ENCODE data around the gene IFT20.
A peak's percentile ranks its signal among the peaks of the same experiment; 100 is the strongest.

IFT20 gene, protein sequence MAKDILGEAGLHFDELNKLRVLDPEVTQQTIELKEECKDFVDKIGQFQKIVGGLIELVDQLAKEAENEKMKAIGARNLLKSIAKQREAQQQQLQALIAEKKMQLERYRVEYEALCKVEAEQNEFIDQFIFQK

DNA sequence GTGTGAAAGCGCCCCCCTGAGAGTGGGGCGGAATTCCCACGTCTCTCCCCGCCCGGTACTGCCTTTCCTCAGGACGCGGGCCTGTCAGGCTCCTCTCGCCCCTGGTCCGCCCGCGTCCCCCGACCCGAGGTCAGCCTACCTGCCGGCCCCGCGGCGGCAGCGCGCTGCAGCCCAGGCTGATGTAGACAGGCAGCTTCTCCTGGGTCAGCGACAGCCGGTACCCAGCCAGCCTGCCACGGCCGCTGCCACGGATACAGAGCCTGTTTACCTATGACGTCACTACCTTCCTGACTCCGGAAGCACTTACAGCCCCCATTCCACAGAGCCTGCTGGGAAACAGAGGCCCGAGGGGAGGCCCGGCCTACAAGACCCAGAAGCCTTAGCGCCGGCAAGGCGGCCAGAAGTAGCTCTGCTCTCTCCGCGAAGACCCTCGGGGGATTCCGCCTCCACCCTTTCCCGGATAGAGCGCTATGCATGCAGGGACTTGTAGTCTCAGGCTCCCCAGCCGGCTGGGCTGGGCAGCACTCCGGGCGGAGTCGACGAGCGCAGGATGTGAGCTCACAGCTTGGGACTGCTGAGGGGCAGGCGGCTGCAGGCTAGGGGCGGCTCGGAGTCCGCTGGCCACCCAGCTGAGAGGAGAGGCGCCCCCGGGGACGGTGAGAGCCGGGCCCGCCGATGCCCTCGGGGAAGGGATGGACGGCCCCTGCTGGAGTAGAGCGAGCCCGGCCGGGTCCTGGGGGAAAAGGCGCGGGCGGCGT lies at the start of gene IFT20, which contains the start of gene TNFAIP1:
Gene IFT20 (minus strand): TSS at position 272 of the 758 bp plus-strand sequence. CDS start 3,487 bp downstream, outside the sequence.
Gene TNFAIP1 (plus strand): TSS at position 561 of the 758 bp plus-strand sequence. CDS start 3,761 bp downstream, outside the sequence.
- DNase-seq (ENCODE audit: low read depth in 2 of 2), result peak; percentile 96

DNA sequence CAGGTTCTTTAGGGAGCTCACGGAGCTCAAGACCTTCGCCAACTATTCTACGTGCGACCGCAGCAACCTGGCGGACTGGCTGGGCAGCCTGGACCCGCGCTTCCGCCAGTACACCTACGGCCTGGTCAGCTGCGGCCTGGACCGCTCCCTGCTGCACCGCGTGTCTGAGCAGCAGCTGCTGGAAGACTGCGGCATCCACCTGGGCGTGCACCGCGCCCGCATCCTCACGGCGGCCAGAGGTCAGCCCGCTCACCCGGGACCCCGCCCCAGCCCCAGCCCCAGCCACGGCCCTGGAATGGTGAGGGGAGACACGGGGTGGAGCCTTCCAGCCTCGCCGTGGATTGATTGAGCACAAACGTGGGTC lies 49.7 kb upstream of the IFT20 start:
- DNase-seq (ENCODE audit: low read depth in 2 of 2), result no peak

DNA sequence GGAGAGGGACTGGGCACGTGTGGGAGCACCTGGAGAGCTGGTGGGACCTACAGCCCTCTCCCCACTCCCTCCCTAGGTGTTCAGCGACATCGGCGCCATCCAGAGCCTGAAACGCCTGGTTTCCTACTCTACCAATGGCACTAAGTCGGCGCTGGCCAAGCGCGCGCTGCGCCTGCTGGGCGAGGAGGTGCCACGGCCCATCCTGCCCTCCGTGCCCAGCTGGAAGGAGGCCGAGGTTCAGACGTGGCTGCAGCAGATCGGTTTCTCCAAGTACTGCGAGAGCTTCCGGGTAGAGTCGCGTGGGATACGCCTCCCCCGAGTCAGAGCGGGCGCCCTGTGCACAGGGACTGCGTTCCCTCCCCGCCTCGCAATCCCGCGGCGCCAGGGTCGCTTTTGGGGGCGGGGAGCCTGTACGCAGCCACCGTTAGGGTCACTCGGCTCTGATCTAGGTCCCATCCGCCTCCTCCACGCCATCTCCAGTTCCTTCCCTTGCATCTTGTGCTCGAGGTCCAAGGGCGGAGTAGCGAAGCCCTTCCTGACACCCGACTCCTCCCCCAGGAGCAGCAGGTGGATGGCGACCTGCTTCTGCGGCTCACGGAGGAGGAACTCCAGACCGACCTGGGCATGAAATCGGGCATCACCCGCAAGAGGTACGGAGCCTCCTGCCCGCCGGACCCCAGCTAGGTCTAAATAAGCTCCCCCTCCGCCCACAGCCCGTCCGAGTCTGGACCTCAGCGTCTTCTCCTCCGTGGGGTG lies 49.2 kb upstream of the IFT20 start:
- DNase-seq (ENCODE audit: low read depth in 2 of 2), result peak; percentile 44 to 51

DNA sequence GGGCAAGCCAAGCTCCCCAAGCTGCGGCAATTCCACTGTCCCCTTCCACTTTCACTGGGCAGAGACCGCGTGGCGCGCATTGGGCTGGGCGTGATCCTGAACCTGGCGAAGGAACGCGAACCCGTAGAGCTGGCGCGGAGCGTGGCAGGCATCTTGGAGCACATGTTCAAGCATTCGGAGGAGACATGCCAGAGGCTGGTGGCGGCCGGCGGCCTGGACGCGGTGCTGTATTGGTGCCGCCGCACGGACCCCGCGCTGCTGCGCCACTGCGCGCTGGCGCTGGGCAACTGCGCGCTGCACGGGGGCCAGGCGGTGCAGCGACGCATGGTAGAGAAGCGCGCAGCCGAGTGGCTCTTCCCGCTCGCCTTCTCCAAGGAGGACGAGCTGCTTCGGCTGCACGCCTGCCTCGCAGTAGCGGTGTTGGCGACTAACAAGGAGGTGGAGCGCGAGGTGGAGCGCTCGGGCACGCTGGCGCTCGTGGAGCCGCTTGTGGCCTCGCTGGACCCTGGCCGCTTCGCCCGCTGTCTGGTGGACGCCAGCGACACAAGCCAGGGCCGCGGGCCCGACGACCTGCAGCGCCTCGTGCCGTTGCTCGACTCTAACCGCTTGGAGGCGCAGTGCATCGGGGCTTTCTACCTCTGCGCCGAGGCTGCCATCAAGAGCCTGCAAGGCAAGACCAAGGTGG lies 46.0 kb upstream of the IFT20 start:
- DNase-seq (ENCODE audit: low read depth in 2 of 2), result no peak

DNA sequence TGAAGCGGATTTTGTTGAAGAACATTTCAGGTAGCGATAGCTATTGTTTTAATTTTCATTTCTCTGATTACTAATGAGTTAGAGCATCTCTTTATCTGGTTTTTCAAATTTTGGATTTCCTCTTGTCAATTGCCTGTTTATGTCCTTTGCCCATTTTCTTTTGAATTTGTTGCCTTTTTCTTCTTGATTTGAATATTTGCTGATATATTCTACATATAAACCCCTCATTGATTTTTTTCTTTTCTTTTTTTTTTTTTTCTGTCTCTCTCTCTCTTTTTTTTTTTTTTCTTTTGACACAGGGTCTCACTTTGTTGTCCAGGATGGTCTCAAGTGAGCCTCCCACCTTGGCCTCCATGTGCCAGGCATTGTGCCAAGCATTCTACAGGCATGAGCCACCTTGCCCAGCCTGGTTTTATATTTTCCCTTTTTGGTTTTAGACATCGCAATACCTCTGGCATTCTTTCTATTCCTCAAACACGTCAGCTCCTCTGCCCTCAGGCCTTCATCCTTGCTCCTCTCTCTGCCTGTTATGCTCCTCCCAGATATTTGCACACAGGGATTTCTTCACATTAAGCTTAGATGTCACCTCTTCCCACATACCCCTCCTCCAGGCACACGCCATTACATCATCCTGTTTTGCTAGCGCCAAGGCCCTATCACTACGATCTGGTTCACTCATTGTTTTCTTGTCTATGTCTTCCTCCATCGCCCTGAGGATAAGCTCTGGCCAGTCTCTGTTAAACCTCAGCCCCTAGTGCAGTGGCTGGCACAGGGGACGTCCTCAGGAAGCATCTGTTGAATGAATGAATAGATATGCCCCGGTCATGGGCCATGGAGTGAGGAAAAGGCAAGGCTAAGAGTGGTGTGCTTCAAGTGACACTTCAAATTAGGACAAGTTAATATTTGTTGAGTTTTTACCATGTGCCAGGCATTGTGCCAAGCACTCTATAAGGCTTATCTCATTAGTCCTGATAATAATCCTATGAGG lies 44.8 kb upstream of the IFT20 start:
- no peak for DNase-seq (ENCODE audit: low read depth in 2 of 2)

DNA sequence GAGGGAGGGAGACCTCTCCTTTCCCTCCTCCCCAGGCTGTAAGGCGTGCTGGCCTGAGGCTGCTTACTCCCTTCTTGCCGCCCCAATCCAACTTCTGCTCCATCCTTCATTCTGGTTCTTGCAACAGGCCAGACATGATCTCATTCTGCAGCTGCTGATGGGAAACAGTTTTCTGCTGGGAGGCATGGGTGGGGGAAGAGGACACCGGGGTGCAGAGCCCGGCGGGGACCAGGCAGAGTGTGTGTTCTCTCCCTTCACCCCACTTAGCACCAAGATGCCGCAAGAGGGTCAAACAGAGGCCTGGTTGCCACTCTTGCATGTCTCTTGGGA lies 37.6 kb upstream of the IFT20 start:
- DNase-seq (ENCODE audit: low read depth in 2 of 2), result no peak

DNA sequence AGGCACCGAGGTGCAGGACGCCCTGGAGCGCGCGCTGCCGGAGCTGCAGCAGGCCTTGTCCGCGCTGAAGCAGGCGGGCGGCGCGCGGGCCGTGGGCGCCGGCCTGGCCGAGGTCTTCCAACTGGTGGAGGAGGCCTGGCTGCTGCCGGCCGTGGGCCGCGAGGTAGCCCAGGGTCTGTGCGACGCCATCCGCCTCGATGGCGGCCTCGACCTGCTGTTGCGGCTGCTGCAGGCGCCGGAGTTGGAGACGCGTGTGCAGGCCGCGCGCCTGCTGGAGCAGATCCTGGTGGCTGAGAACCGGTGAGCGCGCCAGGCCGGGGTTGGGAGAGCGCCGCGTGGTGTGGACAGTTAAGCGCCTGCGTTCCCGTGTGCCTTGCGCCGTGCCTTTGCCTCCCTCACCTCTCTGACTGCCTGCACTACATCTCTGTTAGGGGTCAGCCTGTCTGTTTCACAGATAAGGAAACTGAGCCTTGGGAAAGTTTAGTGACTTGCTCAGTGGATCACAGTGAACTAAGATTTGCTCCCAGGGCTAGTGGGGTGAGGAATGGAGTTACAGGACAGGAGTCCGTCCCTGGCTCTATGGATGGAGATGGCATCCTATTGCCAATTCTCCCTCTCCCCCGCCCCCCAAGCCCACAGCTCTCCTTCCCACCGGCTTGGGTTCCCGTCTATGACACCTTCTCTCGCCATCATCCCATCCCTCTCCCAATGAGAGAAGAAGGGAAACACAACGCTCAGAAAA lies 37.1 kb upstream of the IFT20 start:
- DNase-seq (ENCODE audit: low read depth in 2 of 2), result no peak

DNA sequence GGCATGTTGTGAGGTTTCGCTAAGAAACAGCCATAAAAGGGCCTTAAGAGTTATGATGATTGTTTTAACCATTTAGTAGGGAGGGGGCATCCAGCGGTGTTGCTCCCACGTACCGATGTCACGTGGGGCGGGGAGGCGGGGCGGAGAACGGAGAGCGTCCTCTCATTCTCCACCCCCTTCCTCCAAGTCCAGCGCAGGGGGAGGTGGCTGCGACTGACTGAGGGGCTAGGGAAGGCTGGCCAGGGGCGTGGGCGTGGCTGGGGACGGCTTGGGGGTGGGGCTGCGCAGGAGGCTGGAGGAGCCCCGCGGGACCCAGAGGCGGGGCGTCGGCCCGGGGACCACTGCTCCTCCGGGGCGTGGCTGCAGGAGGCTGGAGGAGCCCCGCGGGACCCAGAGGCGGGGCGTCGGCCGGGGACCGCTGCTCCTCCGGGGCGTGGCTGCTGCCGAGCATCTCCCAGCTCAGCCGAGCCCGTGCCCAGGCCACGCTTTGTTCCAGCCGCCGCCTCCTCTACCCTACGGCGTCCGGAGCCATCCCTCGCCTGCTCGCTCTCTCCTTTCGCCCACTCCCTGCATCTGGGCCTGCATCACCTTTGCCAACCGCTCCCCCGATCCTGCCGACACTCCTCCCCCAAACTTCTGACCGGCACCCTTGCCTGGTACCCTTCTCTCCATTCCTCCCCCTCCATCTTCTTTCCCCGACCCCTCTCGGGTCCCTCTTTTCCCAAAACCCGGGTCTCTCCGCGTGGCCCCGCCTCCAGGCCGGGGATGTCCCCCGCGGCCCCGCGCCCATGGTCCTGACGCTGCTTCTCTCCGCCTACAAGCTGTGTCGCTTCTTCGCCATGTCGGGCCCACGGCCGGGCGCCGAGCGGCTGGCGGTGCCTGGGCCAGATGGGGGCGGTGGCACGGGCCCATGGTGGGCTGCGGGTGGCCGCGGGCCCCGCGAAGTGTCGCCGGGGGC lies 36.3 kb upstream of the IFT20 start, which contains the start of gene SARM1:
Gene SARM1 (plus strand): TSS at position 450 of the 958 bp plus-strand sequence. CDS start 339 bp downstream, at position 789.
- peak; percentile 70 to 87 for DNase-seq (ENCODE audit: low read depth in 2 of 2)

DNA sequence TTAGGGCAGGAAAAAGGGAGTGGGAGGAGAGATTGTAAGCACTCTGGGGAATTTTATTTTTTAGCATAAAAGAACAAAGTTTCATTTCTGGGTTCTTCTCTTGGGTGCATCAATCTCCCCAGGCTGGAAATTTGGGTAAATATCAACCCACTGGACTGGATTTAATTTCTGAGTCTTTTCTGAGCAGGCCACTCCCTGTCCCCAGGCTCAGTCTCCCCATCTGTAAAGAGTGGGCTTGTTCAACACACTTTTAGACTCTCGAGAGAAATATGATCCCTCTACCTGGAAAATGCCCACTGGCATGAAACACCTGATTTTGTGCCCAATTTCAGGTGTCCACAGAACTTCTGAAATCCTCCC lies 35.5 kb upstream of the IFT20 start:
- no peak for DNase-seq (ENCODE audit: low read depth in 2 of 2)

DNA sequence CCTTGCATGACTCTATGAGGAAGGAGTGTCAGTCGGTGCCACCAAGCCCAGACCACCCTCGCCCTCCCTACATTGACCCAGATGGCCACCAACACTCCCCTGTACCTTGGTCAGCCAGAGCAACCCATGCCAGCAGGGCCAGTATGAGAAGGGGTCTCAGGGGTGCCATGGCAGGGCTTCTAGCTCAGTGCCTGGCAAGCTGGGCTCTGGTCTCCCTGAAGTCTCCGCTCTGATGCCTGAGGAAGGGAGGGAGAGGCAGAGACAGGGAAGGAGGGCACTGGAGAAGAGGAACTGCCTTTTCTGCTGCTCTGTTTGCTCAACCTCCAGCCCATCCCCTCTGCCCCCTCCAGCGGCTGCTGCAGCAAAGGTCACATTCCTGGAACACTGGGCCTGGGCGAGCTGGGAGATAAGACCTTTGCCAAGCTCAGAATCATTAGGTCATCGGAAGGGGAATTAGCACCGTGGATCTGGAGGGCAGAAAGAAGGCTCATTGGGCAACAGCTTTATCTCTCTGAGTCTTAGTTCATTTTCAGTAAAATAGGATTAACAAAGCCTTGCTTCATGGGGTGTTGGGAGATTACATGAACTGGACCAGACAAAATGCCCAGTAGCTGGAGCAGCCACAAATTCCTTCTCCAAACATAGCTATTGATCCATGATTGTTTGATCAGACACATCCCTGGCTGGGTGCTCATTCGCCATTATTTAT lies 34.9 kb upstream of the IFT20 start, which contains the start of gene VTN:
Gene VTN (minus strand): TSS at position 273 of the 709 bp plus-strand sequence. CDS start 104 bp downstream, at position 169.
- no peak for DNase-seq (ENCODE audit: low read depth in 2 of 2)

DNA sequence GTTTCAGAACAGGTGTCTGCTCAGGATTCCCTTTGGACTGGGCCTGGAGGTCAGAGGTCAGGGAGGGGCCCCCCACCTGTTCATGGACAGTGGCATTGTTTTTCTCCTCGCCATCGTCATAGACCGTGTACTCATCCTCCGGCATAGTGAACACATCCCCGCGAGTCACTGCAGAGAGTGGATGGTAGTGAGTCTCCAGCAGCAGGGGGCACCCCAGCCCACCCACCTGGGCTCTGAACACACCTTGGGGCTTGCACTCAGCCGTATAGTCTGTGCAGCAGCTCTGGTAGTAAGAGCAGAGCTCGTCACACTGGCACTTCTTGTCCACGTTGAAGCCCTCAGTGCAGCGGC lies 34.4 kb upstream of the IFT20 start:
- DNase-seq (ENCODE audit: low read depth in 2 of 2), result no peak

DNA sequence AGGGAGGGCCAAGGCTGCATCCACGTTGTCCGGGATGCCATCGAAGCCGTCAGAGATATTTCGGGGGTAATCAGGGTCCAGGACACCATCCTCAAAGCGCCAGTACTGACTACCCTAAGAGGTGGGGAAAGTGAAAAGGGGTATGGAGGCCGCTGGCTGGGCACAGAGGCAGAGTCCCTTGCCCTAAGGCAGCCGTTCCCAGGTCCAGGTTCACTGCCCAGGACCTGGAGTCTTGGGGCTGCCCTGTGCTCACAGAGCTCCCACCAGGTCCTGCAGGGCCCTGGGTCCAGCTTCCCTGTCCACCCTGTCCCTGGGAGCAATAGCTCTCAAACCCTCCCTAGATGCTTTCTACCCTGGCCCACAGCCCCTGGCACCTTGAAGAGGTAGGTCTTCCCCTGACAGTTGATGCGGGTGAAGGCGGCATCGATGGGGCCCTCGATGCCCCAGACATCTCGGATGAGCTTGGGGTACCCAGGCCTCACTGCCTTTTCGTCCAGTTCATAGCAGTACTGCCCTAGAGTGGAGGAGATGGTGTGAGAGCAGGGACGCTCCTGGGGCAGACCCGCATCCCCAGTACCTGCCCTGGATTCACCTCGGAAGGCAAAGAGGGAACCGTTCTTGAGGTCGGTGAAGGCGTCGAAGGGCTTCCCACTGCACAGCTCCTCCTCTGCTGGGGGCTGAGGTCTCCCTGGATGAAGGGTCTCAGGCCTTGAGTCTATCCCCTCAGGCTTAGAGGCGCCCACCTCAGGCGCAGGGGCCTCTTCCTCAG lies 33.8 kb upstream of the IFT20 start:
- no peak for DNase-seq (ENCODE audit: low read depth in 2 of 2)

DNA sequence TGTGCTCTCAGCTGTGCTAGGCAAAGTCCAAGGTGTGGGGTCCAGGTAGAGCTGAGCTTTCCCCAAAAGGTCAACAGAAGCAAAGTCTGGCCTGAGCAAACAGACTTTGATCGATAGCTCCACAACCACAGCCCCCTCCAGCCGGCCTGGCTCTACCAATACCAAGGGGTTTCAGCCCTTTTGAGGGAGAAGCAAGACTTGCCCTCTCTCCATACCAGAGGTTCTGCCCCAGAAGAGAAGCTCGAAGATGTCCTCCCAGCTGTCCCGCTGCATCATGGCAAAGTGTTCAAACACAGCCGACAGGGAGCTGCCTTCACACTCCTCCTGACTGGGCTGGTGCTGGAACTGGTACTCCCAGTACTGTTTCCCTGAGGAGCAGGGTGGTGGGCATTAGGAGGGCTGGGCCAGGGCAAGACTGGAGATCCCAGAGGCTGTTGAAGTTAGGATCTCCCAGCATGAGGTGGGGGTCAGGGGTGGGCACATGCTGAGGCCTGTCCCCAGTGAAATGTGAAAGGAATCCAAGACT lies 33.1 kb upstream of the IFT20 start:
- DNase-seq (ENCODE audit: low read depth in 2 of 2), result no peak

DNA sequence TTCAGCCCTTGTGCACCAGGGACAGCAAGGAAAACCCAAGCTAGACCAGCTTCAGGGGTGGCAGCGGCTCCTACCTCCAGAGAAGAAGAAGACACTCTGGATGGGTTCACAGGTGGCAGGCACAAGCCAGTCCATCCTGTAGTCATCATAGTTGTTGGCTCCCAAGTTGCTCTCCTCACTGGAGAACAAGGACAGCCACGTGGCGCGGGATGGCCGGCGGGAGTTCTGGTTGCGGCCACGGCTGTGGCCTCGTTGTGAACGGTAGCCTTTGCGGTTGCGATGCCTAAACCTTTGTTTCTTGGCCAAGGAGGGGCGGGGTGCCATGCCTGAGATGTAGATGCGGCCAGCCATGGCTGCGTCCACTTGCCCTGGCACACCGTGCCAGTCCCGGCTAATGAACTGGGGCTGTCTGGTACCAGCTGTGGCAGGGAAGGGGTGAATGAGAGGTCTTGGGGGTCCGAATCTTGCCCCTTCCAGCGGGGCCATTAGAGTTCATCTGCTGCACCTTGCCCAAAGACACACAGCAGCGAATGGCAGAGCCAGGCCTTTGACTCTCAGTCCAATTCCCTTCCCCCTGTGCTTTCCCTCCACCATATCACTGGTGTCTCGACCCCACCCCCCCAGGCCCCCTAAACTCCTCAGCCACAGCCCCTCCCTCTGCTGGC lies 32.5 kb upstream of the IFT20 start:
- no peak for DNase-seq (ENCODE audit: low read depth in 2 of 2)

DNA sequence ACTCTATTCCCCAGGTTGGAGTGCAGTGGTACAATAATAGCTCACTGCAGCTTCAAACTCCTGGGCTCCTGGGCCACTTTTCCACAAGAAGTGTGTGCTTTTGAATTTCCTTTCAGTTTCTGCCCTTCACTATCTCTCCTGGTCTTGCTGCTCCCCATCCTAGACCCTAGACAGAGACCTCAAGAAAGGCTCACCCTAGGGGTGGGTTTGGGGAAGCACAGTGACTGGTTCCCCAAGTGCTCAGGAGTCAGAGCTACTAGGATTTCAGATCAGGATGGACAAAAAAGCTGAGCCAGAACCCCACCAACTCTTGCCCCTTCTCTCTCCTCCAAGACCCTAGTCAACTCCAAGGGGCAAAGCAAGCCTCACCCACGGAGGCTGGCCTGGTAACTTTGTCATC lies 31.3 kb upstream of the IFT20 start:
- DNase-seq (ENCODE audit: low read depth in 2 of 2), result no peak

DNA sequence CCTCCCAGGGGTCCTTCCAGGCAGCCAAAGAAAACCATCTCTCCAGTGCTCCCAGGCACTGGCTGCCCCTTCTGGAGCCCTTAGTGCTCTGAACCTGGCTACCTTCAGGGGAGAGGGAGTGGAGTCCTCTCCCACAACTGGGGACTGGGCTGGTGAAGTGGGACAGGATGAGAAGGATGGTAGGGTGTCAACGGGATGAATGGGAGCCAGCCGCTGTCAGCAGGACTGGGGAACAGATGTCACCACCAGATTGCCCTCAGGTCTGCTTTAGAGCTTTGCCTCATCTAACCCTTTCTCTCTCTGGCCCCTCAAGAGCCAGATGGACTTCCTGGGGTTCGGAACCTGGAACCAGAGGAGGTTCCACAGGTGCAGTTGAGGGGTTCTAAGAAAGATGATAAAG lies 30.2 kb upstream of the IFT20 start:
- no peak for DNase-seq (ENCODE audit: low read depth in 2 of 2)

All from stimulated activated CD4-positive, alpha-beta T cell treated with anti-CD3 and anti-CD28 coated beads, Interleukin-12 subunit alpha, Interleukin-12 subunit beta, amount 100 ng/mL, for 24 hours (primary cell).